GM15510 (cell line): ENCODE data around the gene DACH1.

ENCODE experiments used
- POLR2A ChIP-seq: IDR thresholded peaks from 3 replicates; pipeline ENCODE4 v1.6.1; 2011; ENCODE audit warnings: borderline replicate concordance; ENCODE audit not compliant: insufficient read length; ENCODE audit errors: extremely low read depth

The DACH1 gene

DNA sequence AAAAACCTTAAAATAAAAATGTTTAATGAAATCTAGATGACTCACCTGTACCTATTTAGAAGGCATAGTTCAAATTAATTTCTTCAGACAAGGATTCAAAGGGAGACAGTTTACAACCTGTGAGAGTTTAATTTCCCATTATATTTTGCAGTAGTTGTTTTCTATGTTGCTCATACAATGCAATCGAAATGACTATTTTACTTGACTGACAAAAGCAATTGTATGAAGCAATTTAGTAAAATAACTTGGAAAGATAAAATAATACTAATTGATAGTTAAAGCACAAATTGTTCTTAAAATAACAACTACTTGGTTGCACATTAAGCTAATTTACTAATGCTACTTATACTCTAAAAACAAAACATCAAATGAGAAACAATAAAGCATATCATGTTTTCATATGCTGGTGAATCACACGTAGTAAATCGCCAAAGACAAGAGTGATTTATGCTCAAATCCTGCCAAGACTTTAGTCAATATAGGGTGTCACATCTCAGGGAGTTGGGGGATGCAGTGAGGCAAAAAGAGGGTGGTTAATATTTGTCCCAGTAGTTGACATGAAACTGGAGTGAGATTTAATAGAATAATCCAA lies 6.4 kb downstream of the DACH1 start:
- TF ChIP-seq POLR2A = no peak

DNA sequence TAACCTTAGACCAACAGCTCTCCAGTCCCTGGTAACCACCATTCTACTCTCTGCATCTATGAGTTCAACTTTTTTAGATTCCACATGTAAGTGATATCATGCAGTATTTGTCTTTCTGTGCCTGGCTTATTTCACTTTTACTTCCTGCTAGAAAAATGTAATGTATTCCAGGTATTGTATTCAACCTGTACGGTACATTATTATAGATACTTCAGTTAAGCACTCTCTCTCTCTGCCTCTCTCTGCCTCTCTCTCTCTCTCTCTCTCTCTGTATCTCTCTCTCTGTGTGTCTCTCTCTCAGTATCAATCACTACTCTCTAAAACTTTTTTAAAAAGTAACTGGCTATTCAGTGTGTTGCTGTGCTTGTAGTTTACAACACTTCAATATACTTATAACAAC lies 8.4 kb downstream of the DACH1 start:
- no peak for TF ChIP-seq POLR2A

DNA sequence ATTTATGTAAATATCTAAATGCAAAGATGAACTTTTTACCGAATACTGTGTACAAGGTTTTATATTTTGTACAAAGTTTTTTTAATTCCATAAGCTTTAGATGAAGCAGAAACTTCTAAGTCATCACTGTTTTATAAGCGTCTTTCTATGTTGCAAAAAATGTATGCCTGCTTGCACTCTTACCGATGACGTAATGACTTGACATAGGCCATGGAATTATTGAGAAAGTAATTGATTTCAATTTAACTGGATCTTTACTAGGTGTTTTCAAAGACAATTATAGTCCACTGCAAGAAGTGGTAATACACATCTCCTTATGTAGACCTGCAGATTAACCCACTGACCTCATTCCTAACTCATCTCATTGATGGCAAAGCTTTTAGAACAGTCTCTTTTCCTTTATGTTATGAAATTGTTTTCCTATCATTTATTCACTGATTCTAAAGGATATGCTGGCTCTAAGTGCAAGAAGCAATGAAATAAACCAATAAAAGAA lies 10.4 kb downstream of the DACH1 start:
- TF ChIP-seq POLR2A = no peak

DNA sequence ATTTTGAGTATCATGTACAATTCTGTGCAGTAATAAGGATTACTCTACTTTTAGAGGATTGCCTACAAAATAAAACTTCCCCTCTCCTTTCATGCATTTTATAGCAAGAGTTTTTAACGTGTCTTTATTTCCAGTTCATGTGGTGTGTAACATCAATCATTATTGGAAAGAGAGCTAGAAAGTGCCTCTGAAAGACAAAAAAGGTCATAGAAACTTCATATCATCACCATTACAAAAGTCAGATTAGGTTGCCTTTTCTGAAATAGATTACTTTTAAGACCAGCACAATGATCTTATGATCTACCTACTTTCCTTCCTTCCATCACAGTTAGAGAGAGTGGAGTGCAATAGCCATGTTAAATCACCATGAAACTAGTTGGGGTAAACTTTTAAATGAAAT lies 12.6 kb downstream of the DACH1 start:
- TF ChIP-seq POLR2A = no peak

DNA sequence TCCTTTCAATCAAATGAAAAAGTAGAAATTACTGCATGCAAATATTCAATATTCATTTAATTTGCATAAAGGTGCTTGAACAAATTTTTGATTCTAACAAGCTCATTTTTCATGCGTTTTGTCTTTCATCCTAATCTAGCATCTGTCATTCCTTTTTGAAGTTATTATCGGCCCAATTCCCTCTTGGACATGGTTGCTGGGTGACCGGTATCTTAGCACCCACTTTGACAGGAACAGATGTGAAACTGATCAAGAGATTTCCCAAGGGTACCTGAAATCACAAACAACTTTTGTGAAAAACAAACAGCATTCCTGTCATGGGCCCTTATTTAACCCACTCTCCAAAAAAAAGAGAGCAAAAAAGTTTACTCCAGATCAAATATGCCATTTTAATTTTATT lies 13.3 kb downstream of the DACH1 start:
- TF ChIP-seq POLR2A = no peak

DNA sequence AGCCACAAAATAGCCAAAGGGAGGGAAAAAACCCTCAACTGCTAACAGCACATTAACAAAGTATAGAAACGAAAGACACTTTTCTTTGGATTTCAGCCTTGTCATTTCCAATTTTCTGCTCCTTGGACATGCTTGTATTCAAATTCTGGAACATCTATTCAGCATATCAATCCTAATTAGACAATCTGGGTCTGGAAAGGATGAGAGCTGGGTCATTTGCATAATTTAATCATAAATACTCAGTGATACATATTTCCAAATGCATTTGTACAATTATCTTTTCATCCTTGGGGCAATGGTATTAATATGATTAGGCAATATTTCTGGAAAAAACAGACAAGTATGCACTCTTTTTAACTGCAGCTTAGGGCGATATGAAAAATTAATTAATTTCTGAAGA lies 14.3 kb downstream of the DACH1 start:
- TF ChIP-seq POLR2A = no peak

DNA sequence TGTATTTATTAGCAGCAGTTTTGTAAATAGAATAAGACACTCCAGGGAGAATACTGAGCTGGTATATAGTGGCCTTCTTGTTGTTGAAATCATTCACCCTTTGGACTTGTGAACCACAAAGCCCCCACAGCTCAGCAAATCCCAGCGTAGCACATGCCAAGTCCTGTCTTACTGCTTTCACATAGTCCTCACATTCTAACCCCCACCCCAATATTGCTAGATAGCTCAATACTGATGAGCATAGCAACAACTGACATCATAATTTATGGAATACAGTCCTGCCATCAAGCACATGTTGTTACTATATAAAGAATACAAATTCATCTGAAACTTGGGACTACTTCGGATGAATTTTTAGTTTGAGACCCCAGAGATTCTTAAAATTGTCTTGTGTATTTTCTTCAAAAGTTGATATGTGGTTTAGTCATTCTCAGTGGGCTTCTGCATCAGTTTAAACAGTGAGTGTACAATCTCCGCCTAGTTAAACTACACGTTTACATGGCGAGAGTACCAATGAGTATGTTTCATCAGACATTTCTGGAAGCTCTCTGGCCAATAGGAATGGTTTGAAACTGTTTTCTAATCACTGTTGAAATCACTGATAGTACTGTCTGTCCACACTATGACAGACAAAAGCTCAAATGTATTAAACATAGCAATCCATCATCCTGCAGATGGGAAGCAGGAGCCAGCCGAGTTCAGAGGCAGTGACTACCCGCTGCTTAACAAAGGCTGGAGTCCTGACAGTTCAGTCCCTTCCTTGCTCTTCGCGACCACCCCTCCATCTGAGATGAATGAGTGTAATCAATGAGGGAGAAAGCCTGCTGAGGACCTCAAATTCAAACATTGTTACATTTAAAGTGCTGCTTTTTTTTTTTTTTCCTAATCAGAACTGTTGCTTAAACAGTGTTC lies 15.2 kb downstream of the DACH1 start:
- TF ChIP-seq POLR2A = no peak

DNA sequence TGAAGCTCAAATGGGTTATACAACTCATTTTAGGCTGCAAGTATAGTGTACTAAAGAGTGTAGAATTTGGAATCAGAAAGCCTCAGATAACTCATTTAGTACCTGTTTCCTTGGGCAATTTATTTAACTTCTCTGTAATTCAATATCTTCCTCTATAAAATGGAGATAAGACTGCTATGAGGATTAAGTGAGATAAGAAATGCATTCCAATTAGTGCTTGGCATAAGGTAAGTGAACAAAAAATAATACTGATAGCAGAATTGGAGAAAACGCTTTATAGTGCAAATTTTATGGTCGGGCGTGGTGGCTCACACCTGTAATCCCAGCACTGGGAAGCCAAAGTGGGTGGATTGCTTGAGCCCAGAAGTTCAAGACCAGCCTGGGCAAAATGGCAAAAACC lies 25.0 kb downstream of the DACH1 start:
- TF ChIP-seq POLR2A = no peak

DNA sequence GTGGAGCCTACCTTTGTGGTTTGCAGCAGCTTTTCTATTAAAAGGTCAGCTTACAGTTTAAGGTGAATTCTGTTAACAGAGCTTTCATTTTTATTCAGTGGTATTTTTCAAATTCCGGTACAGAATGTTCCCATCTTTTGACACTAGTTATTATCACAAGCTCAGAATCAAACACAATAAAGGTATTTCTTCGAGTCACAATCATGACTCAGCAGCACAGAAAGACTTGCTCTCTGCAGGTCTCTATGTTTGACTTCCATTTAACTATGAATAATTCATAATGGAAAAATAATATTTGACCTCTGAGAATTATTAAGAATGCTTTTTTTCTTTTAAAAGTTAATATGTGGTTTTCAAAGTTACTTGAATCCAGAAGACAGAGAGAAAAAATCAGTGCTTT lies 28.2 kb downstream of the DACH1 start:
- TF ChIP-seq POLR2A = no peak

DNA sequence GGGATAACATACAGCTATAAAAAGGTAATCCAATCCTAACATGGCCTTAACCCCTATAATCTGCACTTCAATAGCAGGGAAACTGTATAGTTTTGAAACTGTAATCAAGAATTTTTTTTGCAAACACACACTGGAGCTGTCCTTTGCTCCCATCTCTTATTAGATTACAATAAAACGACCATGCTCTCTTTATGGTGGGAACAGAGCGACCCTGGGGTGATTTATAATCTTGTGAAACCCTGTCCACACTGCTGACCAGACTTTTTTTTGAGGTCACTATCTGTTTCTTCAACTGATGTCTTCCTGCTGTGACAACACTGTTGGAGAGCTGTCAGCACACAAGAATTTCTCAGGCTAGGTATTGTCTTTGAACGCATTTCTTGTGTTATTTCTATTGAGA lies 35.3 kb downstream of the DACH1 start:
- TF ChIP-seq POLR2A = no peak

DNA sequence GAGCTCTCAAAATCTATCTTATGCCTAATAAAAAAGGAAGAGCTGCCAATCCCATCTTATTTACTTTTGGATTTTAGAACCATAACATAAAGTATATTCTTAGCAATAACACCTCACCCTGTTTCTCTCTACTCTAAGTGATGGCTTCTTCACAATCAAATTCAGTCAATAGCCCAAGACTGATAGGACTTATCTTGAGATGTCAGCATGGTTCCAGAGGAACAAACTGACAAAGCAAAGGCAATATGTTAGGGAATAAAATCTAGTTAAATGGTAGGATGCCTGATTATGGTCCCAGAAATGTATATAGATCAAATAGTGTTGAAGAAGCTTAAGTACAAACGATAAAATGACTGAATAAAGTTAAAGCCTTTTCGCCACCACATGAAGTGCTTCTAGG lies 36.3 kb downstream of the DACH1 start:
- no peak for TF ChIP-seq POLR2A

DNA sequence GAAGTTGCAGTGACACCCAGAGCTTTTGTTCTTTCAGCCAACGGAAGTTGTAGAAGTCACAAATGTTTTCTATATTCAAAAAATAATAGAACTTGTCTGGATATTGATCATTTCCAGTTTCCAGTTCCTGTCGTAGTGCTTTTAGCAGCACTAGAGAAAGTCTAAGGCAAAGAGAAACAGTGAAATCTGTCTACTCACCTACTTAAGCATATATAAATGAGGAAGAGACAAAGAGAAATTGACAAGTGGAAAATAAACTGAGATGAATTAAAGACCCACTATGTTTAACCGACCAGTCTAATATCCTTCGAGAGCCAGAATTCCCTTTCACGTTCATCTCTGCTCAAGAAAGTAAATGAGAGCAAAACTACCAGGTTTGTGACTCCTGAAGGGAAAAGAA lies 36.7 kb downstream of the DACH1 start:
- no peak for TF ChIP-seq POLR2A

DNA sequence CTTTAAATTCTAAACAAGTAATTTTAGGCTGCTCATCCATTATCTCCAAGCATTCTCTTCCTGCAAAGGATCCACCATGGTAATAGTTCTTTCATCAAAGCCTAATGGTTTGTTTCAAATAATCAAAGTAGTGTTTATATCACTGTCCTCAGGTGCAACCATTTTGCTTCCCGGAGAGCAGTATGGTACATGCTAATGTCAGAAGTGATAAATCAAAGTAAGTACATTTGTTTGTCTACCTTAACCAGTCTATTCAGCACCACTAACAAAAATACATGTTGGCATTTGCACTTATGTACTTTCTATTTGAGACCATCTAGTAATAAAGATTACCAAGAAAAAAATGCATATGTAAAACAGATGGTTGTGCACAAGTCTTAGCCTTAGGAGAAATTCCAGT lies 37.5 kb downstream of the DACH1 start:
- TF ChIP-seq POLR2A = no peak

DNA sequence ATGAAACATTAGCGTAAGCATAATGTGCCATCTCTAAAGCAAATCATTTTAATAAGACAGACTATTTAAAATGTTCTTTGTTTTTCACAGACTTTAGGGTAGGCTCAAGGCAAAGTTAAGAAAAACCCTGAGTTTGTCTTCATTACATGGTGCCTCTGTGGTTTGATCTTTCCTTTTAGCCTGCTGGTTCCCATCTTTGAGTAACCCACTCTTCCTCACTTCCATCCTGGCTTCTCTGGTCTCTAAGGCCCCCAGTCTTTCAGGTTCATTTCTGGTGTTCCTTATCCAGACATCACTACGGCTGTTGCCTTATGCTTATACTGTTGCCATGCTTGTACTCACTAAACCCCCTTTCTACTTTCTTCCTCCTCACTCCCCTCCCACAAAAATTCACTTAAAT lies 38.4 kb downstream of the DACH1 start:
- no peak for TF ChIP-seq POLR2A

DNA sequence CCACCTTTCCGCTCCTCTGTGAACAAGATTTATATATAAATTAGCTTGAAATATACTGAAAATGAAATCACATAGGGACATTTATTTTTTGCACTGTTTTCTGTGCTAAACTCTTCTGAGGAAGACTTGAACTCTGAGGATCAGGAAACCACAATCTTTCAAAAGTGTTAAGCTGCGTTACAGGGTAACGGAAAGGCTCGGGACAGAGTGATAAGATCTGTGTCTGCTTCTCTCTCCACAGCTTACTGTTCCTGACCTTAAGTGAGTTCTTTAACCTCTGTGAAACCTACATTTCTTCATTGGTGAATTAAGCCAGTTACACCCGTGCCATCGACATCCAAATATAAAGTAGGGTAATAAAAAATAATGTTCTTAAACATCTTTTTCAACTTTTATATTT lies 38.9 kb downstream of the DACH1 start:
- no peak for TF ChIP-seq POLR2A

DNA sequence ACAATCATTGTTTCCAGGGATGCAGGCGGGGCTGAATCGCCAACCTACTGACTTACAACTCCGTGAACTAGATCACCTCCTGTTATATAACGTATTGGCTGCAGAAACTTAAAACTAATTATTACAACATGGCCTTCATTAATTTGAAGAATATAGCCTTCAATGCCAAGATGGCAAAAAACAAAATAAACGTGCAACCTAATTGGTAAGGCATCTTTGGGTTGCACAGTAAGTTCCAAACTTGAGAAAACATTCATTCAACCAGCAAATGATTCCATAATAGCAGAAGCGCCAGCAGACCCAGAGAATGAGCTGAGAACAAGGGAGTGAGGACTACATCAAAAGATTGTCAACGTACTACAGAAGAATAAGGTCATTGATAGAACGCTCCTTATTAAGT lies 39.8 kb downstream of the DACH1 start:
- TF ChIP-seq POLR2A = no peak

DNA sequence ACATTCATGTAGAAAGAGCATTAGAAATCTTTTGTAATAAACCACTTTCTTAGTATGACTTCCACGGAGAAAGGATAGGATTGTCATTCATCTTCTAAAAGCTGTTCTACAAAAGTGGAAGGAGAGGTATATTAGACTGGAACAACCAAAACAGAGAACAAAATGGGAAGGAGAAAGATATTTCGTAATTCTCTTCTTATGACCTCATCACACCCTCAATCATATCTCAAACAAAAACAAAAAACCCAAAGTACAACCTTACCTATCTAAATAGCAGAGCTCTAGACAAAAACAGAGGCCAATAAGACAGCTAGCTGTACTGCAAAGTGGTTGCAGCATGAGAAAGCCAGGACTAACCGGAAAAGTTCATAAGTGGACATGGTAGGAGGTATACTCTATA lies 46.3 kb downstream of the DACH1 start:
- no peak for TF ChIP-seq POLR2A

DNA sequence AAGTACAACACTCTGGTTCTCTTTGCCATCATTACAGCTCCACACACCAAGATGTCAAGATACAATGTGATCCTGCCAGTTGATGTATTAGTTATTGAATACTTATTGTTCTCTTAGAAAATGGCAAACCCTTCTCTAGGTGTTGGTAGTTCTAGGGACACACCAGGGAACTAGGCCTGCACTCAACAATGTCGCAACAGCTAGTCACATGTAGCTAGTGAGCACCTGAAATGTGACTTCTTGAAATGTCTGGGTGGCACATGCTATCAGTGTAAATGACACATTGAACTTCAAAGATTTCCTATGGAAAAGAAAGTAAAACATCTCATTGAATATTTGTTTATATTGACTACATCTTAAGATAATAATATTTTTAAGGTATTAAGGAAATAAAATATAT lies 49.7 kb downstream of the DACH1 start:
- no peak for TF ChIP-seq POLR2A
